OCI-LY1 (cell line): ENCODE data around the gene DCDC1.

Experiments
- CTCF ChIP-seq: fragments of 200-600 bp; sonication (generic), shearing (Covaris generic); IDR thresholded peaks from 2 replicates; pipeline ENCODE4 v1.5.1; 2017; ENCODE audit warnings: mild to moderate bottlenecking, antibody characterized with exemption, low read length, moderate library complexity, mixed read lengths
- EZH2 ChIP-seq: fragments of 200-600 bp; sonication (generic), shearing (Covaris generic); IDR thresholded peaks from 2 replicates; pipeline ENCODE4 v1.8.0; 2017; ENCODE audit warnings: borderline replicate concordance, mixed run types, mild to moderate bottlenecking, antibody characterized with exemption, low read length, moderate library complexity, mixed read lengths

GRCh38 chr11:31127290-31127689 is 242.2 kb downstream of the DCDC1 start:
- TF ChIP-seq CTCF (no peak), EZH2 (no peak)
